ENCODE results near the gene VPS45.
"Not testable (repeated sequence)": the region's sequence is repeated elsewhere in the genome, so short reads cannot be mapped to it uniquely, and the experiment has no call there.

VPS45 gene

DNA sequence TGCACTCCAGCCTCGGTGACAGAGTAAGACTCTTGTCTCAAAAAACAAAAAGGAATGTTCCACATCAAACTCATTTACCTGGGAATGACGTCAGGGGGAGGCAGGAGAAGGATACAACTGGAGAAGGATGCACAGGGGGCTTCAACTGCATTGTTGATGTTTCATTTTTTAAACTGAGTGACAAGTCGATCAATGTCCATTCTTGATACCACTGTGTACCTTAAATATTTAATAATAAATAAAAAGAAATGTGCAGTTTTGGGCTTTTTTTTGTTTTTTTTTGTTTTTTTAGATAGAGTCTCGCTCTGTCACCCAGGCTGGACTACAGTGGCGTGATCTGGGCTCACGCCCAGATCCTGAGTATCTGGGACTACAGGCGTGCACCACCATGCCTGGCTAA lies 117.9 kb downstream of the VPS45 start:
- TF ChIP-seq, protein P1, sequence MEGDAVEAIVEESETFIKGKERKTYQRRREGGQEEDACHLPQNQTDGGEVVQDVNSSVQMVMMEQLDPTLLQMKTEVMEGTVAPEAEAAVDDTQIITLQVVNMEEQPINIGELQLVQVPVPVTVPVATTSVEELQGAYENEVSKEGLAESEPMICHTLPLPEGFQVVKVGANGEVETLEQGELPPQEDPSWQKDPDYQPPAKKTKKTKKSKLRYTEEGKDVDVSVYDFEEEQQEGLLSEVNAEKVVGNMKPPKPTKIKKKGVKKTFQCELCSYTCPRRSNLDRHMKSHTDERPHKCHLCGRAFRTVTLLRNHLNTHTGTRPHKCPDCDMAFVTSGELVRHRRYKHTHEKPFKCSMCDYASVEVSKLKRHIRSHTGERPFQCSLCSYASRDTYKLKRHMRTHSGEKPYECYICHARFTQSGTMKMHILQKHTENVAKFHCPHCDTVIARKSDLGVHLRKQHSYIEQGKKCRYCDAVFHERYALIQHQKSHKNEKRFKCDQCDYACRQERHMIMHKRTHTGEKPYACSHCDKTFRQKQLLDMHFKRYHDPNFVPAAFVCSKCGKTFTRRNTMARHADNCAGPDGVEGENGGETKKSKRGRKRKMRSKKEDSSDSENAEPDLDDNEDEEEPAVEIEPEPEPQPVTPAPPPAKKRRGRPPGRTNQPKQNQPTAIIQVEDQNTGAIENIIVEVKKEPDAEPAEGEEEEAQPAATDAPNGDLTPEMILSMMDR (IDR thresholded peaks at IDR 0.05; ENCODE audit: insufficient read depth, low read depth, low read length, missing control alignments), result no peak
- DNase-seq (ENCODE audit: low read depth), result no peak
- no peak overlapping the region for H3K4me3 ChIP-seq (ENCODE audit: low read length)

DNA sequence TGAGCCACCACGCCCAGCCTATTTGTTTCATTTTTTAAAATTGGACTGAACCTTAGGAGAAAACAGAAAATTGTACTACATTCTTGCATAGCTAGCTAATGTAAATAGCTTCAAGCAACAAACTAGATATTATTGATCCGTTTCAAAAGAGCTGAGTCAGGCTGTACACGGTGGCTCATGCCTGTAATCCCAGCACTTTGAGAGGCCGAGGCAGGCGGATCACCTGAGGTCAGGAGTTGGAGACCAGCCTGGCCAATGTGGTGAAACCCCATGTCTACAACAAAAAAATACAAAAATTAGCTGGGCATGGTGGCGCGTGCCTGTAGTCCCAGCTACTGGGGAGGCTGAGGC lies 118.8 kb downstream of the VPS45 start:
- not testable (repeated sequence) for DNase-seq (ENCODE audit: low read depth)

DNA sequence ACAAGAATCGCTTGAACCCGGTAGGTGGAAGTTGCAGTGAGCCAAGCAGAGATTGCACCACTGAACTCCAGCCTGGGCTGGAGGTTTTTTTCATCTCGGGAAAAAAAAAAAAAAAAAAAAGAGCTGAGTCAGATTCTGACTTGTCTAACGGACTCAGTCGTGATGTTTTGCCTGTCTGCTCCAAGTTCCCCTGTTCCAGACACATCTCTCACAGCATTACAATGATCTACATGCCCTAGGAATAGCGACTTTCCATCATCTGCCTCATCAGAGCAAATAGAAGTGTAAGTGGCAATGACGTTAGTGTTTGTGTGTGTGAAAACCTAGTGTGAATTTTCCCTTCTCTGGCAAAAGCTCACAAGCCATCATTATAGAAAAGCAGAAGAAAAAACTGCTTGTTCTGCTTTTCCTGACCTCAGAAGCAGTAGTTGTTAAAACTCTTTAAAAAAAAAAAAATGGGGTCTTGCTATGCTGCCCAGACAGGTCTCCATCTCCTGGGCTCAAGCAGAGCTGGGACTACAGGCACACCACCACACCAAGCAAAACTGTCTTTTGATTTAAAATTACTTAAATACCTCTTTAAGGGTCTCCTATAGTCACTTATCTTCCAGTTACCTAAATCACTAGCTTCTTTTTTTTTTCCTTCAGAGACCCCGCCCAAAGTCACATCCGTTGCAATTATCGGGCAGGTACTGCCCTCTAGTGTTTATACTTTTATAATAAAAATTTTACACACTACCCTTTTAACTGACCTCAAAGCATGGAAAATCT lies 119.4 kb downstream of the VPS45 start:
- H3K4me3 ChIP-seq (ENCODE audit: low read length), result no peak overlapping the region
- DNase-seq (ENCODE audit: low read depth), result peak; percentile 48
- TF ChIP-seq, protein P1 (IDR thresholded peaks at IDR 0.05; ENCODE audit: insufficient read depth, low read depth, low read length, missing control alignments), result peak; percentile 36

More for the DNA sequence above, 118.8 kb downstream of the VPS45 start:
- H3K4me3 ChIP-seq (ENCODE audit: low read length), result not testable (repeated sequence)

DNA sequence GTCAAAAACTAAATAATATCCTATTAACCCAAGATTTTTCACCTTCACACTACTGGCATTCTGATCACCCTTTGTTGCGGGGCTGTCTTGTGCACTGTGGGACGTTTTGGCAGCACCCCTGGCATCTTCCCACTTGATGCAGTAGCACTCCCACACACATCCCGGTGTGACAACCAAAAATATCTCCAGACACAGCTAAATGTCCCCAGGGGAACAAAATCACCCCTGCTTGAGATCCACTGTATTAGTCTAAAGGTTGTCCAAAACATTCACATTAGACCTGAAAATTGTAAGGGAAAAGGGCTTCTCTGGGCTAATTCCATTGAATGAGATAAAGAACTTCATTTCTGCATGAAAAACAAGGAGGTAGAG lies 120.0 kb downstream of the VPS45 start:
- DNase-seq (ENCODE audit: low read depth), result no peak
- TF ChIP-seq, protein P1 (IDR thresholded peaks at IDR 0.05; ENCODE audit: insufficient read depth, low read depth, low read length, missing control alignments), result peak; percentile 3
- H3K4me3 ChIP-seq (ENCODE audit: low read length), result no peak overlapping the region

DNA sequence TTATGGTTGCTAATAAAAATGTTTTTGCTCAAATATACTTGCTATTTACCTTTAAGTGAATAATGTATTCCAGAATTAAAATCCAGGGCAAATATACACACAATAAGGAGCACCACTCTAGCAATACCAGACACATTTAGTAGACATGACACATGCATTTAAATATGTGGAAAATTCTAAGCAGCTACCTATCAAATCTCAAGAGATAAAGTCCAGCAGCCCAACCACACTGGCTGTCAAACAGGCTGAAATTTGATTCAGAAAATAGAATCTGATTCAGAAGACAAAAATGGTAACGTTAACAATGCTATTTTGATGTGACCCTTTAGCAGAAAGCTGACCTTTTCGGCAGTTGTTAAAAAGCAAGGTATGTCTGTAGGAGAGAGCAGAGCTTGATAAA lies 124.4 kb downstream of the VPS45 start:
- H3K4me3 ChIP-seq (ENCODE audit: low read length), result no peak overlapping the region
- DNase-seq (ENCODE audit: low read depth), result peak; percentile 11
- TF ChIP-seq, protein P1 (IDR thresholded peaks at IDR 0.05; ENCODE audit: insufficient read depth, low read depth, low read length, missing control alignments), result no peak

DNA sequence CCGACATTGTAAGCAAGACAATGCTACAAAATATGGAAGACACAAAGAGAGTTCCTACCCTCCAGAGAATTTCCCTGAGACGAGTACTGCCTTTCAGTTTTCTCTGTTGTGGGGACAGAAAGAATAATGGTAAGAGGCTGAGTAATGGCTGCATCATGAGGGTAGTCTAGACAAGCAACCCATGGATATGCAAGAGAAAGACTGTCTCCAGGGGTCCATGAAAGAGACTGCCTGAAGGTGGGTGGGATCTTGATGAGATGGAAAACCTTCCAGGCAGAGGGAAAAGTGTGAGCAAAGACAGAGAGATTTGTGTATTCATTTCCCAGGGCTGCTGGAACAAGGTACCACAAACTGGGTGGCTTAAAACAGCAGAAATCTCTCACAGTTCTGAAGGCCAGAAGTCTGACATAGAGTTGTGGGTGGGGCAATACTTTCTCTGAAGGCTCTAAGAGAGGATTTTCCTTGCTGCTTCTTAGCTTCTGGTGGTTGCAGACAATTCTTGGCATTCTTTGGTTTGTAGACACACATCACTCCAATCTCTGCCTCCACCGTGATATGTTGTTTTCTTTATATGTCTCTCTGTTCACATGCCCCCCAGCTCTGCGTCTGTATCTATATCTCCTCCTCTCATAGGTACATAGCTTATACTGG lies 126.9 kb downstream of the VPS45 start:
- DNase-seq (ENCODE audit: low read depth), result no peak
- H3K4me3 ChIP-seq (ENCODE audit: low read length), result no peak overlapping the region
- TF ChIP-seq, protein P1 (IDR thresholded peaks at IDR 0.05; ENCODE audit: insufficient read depth, low read depth, low read length, missing control alignments), result no peak
